A673 (cell line): Measurements from ENCODE around the gene NUP43. TPM values are rescaled to one million over a fixed set of nuclear protein-coding genes. Genes with fewer than 3 reads are reported as not detected.

Source experiments
- BruUV-seq: library from RNA; stranded (reverse); fragments of 400-500 nt; replicated peaks from 2 replicates; lab custom pipeline; 2021; lab: Mats Ljungman, UMichigan
- CTCF ChIA-PET: fragments of 300-600 bp; sonication (Branson Sonifier 250); formaldehyde crosslinking; loops from one replicate; lab custom pipeline; 2022; ENCODE audit warnings: antibody characterized with exemption; lab: Charles Lee
- POLR2A ChIA-PET: fragments of 300-600 bp; sonication (Branson Sonifier 250); formaldehyde crosslinking; loops from one replicate; lab custom pipeline; 2022; ENCODE audit warnings: antibody characterized with exemption; ENCODE audit not compliant: low non-redundant PET; lab: Charles Lee
- DNase-seq: peaks from one replicate; pipeline ENCODE4 v3.0.0-alpha.2; 2015; ENCODE audit warnings: low spot score
- H3K27ac ChIP-seq: fragments of 200-600 bp; sonication (generic); 2 replicates; pipeline ENCODE4 v1.5.1; 2016; ENCODE audit warnings: mixed run types, low read depth, mild to moderate bottlenecking, mixed read lengths, antibody characterized with exemption, low read length; ENCODE audit not compliant: poor library complexity, severe bottlenecking
- H3K27me3 ChIP-seq: fragments of 200-600 bp; sonication (generic); replicated peaks from 2 replicates; pipeline ENCODE4 v1.6.1; 2017; ENCODE audit warnings: mixed run types, low read depth, mild to moderate bottlenecking, mixed read lengths, antibody characterized with exemption, low read length; ENCODE audit not compliant: insufficient read depth, poor library complexity
- H3K36me3 ChIP-seq: fragments of 200-600 bp; sonication (generic); 2 replicates; pipeline ENCODE4 v1.6.1; 2016; ENCODE audit warnings: mixed run types, mild to moderate bottlenecking, mixed read lengths, antibody characterized with exemption, low read length; ENCODE audit not compliant: insufficient read depth, poor library complexity, severe bottlenecking
- H3K4me1 ChIP-seq: fragments of 200-600 bp; sonication (generic); 2 replicates; pipeline ENCODE4 v1.6.1; 2017; ENCODE audit warnings: mixed run types, mild to moderate bottlenecking, mixed read lengths, antibody characterized with exemption, low read length; ENCODE audit not compliant: insufficient read depth, poor library complexity, severe bottlenecking
- H3K4me3 ChIP-seq: fragments of 200-600 bp; sonication (generic); 2 replicates; pipeline ENCODE4 v1.5.1; 2016; ENCODE audit warnings: low read depth, mixed run types, mild to moderate bottlenecking, mixed read lengths, low read length; ENCODE audit not compliant: poor library complexity, severe bottlenecking
- H3K9me3 ChIP-seq: fragments of 200-600 bp; sonication (generic); 2 replicates; pipeline ENCODE4 v1.6.1; 2016; ENCODE audit warnings: mixed run types, low read depth, mild to moderate bottlenecking, mixed read lengths, antibody characterized with exemption, low read length; ENCODE audit not compliant: poor library complexity, severe bottlenecking
- EZH2 ChIP-seq: fragments of 200-600 bp; sonication (generic); IDR thresholded peaks from 2 replicates; pipeline ENCODE4 v1.6.1; 2017; ENCODE audit warnings: borderline replicate concordance, low read depth, mild to moderate bottlenecking, mixed read lengths, antibody characterized with exemption, low read length; ENCODE audit not compliant: poor library complexity, severe bottlenecking
- intact Hi-C: fragments of 100-400 bp; cut with micrococcal nuclease; formaldehyde crosslinking; loops from one replicate; pipeline ENCODE4 v1.10.0; 2022; ENCODE audit not compliant: unreplicated experiment
- total RNA-seq: library from RNA; stranded (reverse); gene quantifications from 2 replicates; pipeline ENCODE4 v1.2.3, GENCODE V29; 2021
- TF ChIP-seq, protein P1 (sequence below): fragments of 300-800, 200-600 bp; sonication (generic); conservative IDR thresholded peaks from 2 replicates; pipeline ENCODE4 v1.5.1; 2017; ENCODE audit warnings: low read depth, mild to moderate bottlenecking, antibody characterized with exemption, low read length, moderate library complexity, mixed read lengths

The NUP43 gene
- total RNA-seq, 1 experiment from 2014 or later: 88.5 TPM

GRCh38 chr6:149771925-149772324, 25.6 kb upstream of the NUP43 start:
- ChIA-PET POLR2A (no interaction called here), CTCF (no interaction called here)
- no TSS peak for BruUV-seq

GRCh38 chr6:149771185-149771584, 24.9 kb upstream of the NUP43 start:
- no peak for DNase-seq
- Histone ChIP-seq H3K27me3 (no peaks in the 10 kb centered on the region), H3K9me3 (peaks cover 6% of the 10 kb centered on the region), H3K36me3 (peaks cover 28% of the 10 kb centered on the region), H3K4me3 (no peak overlapping the region), H3K4me1 (no peaks in the 10 kb centered on the region), H3K27ac (no peak overlapping the region)
- intact Hi-C loops: no loop called here
- TF ChIP-seq, protein P1, sequence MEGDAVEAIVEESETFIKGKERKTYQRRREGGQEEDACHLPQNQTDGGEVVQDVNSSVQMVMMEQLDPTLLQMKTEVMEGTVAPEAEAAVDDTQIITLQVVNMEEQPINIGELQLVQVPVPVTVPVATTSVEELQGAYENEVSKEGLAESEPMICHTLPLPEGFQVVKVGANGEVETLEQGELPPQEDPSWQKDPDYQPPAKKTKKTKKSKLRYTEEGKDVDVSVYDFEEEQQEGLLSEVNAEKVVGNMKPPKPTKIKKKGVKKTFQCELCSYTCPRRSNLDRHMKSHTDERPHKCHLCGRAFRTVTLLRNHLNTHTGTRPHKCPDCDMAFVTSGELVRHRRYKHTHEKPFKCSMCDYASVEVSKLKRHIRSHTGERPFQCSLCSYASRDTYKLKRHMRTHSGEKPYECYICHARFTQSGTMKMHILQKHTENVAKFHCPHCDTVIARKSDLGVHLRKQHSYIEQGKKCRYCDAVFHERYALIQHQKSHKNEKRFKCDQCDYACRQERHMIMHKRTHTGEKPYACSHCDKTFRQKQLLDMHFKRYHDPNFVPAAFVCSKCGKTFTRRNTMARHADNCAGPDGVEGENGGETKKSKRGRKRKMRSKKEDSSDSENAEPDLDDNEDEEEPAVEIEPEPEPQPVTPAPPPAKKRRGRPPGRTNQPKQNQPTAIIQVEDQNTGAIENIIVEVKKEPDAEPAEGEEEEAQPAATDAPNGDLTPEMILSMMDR: no peak
- no peak for TF ChIP-seq EZH2
- no TSS peak for BruUV-seq
- POLR2A ChIA-PET: no interaction called here
- CTCF ChIA-PET: no interaction called here

More at GRCh38 chr6:149771925-149772324, 25.6 kb upstream of the NUP43 start:
- H3K36me3 ChIP-seq: peaks cover 28% of the 10 kb centered on the region
- H3K27me3 ChIP-seq: no peaks in the 10 kb centered on the region
- intact Hi-C loops: no loop called here
- no peak overlapping the region for H3K27ac ChIP-seq
- TF ChIP-seq EZH2: no peak
- TF ChIP-seq, protein P1: no peak
- H3K4me1 ChIP-seq: no peaks in the 10 kb centered on the region
- no peak for DNase-seq
- no peak overlapping the region for H3K4me3 ChIP-seq
- no peaks in the 10 kb centered on the region for H3K9me3 ChIP-seq

DNA sequence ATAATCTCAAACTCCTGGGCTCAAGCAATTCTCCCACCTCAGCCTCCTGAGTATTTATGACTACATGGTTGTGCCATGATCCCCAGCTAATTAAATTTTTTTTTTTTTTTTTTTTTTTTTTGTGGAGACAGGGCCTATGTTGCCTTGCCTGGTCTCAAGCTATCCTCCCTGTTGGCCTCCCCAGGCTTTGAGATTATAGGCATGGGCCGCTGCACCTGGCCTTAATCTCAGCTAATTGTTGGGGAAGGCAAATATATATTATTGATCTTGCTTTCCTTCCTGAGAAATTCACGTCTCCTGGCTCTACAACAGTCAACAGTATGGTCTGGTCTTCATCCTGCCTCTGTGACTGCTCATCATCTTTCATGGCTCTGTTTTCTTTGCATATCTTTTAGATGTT, 23.3 kb upstream of the NUP43 start:
- Histone ChIP-seq H3K27me3 (no peaks in the 10 kb centered on the region), H3K4me1 (no peaks in the 10 kb centered on the region), H3K27ac (no peak overlapping the region), H3K36me3 (peaks cover 34% of the 10 kb centered on the region), H3K4me3 (no peak overlapping the region), H3K9me3 (peaks cover 12% of the 10 kb centered on the region)
- ChIA-PET POLR2A (no interaction called here), CTCF (no interaction called here)
- TF ChIP-seq, protein P1: no peak
- TF ChIP-seq EZH2: no peak
- no peak for DNase-seq
- intact Hi-C loops: no loop called here
- no TSS peak for BruUV-seq
